Spleen (tissue), 11 donors: Measurements from ENCODE around the gene VMP1. TPM values are rescaled to one million over a fixed set of nuclear protein-coding genes. Genes with fewer than 3 reads are reported as not detected.
"Not testable (repeated sequence)": the region's sequence is repeated elsewhere in the genome, so short reads cannot be mapped to it uniquely, and the experiment has no call there.

Experiments used
- DNase-seq: peaks from one replicate; pipeline ENCODE4 v3.0.0-alpha.2; 2020
- H3K27ac ChIP-seq, 8 donors: fragments of 200-600 bp; sonication (generic) in 7 of 8; 1 replicate in 4 of 8; 2 replicates in 4 of 8; pipeline versions ENCODE4 v1.5.0 to v1.8.0; 2016 to 2021; ENCODE audit warnings: inconsistent platforms in 4 of 8, mild to moderate bottlenecking in 4 of 8, moderate library complexity in 1 of 8
- H3K27me3 ChIP-seq, 7 donors: fragments of 200-600 bp; sonication (generic) in 6 of 7; replicated peaks in 1 of 7; 1 replicate in 4 of 7; 2 replicates in 3 of 7; pipeline versions ENCODE4 v1.5.0 to v1.8.0; 2016 to 2021; ENCODE audit warnings: inconsistent platforms in 3 of 7, mild to moderate bottlenecking in 1 of 7
- H3K36me3 ChIP-seq, 6 donors: fragments of 200-600 bp; sonication (generic) in 5 of 6; 1 replicate in 4 of 6; 2 replicates in 2 of 6; pipeline versions ENCODE4 v1.5.0 to v1.8.0; 2016 to 2021; ENCODE audit warnings: inconsistent platforms in 2 of 6
- H3K4me1 ChIP-seq, 6 donors: fragments of 200-600 bp; sonication (generic) in 5 of 6; 1 replicate in 3 of 6; 2 replicates in 3 of 6; pipeline versions ENCODE4 v1.5.0 to v1.8.0; 2016 to 2021; ENCODE audit warnings: inconsistent platforms in 3 of 6
- H3K4me3 ChIP-seq, 8 donors: fragments of 200-600 bp; sonication (generic) in 7 of 8; 1 replicate in 4 of 8; 2 replicates in 4 of 8; pipeline versions ENCODE4 v1.5.0 to v1.8.0; 2016 to 2021; ENCODE audit warnings: inconsistent platforms in 4 of 8, mild to moderate bottlenecking in 4 of 8, moderate library complexity in 2 of 8
- H3K9me3 ChIP-seq, 8 donors: fragments of 200-600 bp; sonication (generic) in 7 of 8; 1 replicate in 4 of 8; 2 replicates in 4 of 8; pipeline versions ENCODE4 v1.5.0 to v1.8.0; 2016 to 2021; ENCODE audit warnings: inconsistent platforms in 4 of 8
- POLR2A ChIP-seq, 3 donors: fragments of 450-650 bp; IDR thresholded peaks; one replicate each; pipeline ENCODE4 v1.5.1; 2017; ENCODE audit warnings: antibody characterized with exemption in 3 of 3, mild to moderate bottlenecking in 1 of 3
- POLR2AphosphoS5 ChIP-seq, 3 donors: sonication (generic); formaldehyde crosslinking; IDR thresholded peaks; one replicate each; pipeline ENCODE4 v1.5.1; 2017; ENCODE audit warnings: antibody characterized with exemption in 3 of 3
- WGBS, 5 donors: extraction: QIAGEN DNeasy Blood & Tissue Kit in 3 of 5; methylation state at CpG; one replicate each; pipeline versions ENCODE4 v1.1.5 to v1.1.7; 2013 to 2018; 5-methylcytosine and 5-hydroxymethylcytosine counted together
- intact Hi-C: fragments of 100-400 bp; cut with DNase I; formaldehyde crosslinking; loops from one replicate; pipeline ENCODE4 v1.15.0; 2023; ENCODE audit warnings: low total_unique reads
- polyA plus RNA-seq, 3 donors: library from polyadenylated mRNA; stranded (reverse); fragments of 200-250 nt; gene quantifications; one replicate each; pipeline ENCODE4 v1.2.1, GENCODE V29; 2013
- total RNA-seq, 7 donors: library from RNA; depleted of rRNA in 3 of 7; stranded (reverse); fragments of >200 nt in 3 of 7; fragmentation: NEBNext Ultra II Directional in 4 of 7; extraction: Animal tissue kit (Norgen Biotek cat#: 25700) in 4 of 7; gene quantifications; one replicate each; pipeline versions ENCODE4 v1.1.0 to v1.2.1, GENCODE V29; 2016 to 2021
- TF ChIP-seq, protein P1 (sequence below), 11 experiments: fragments of 200-600 bp in 7 of 11; fragments of 450-650 bp in 4 of 11; sonication (generic) in 4 of 11; IDR thresholded peaks in 8 of 11; conservative IDR thresholded peaks in 3 of 11; 1 replicate in 7 of 11; 2 replicates in 4 of 11; pipeline versions ENCODE4 v1.4.0 to v1.8.0; 2016 to 2021; ENCODE audit warnings: antibody characterized with exemption in 11 of 11, inconsistent platforms in 4 of 11, mild to moderate bottlenecking in 1 of 11
- donor health status: healthy with polysubstance abuse.
- donor health status: DM: no; HTN: no; CAD: no; lungs with moderate emphysema.
- donor health status: DM: no; HTN: no; CAD: no.
- donor health status: Bipolar disorder and iron deficiency.
- donor health status: healthy.
- donor health status: DM: no; HTN: no; CAD: no.
- donor health status: DM: yes; HTN: yes; CAD: no.

Gene VMP1
- total and polyA plus RNA-seq, 10 donors = 53.2 to 649 (median 304) TPM

DNA sequence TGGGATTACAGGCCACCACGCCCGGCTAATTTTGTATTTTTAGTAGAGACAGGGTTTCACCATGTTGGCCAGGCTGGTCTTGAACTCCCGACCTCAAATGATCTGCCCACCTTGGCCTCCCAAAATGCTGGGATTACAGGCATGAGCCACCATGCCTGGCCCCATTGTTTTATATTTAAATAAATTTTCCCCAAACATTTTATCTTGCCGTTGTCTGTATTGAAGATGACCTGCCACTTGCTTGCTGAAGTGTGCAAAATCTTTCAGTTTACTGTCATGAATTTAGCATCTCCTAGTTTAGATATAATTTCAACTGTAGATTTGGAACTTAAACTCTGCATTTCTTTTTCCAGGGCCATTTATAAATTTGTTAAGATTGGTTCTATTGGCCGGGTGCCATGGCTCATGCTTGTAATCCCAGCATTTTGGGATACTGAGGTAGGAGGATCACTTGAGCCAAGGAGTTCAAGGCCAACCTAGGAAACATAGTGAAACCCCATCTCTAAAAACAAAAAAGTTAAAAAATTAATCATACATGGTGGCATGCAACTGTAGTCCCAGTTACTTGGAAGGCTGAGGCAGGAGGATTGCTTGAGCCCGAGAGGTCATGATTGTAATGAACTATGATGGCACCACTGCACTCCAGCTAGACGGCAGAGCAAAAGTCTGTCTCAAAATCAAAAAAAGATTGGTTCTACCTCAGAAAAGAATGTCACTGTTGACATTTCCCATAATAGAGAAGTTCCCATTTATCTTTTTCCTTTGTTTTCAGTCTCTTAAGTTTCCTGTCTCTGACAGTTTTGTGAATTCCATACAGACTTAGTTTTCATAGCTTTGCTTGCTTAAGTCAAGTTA, 84.4 kb downstream of the VMP1 start:
- H3K27me3 ChIP-seq = no peaks in the 10 kb centered on the region
- H3K36me3 ChIP-seq = peaks cover 0 to 45% (median 0%) of the 10 kb centered on the region in 6 donors
- WGBS, 5 donors = 84 to 92% (median 88%) methylated on average over 7 of the region's 7 CpGs
- H3K4me3 ChIP-seq = no peak overlapping the region
- DNase-seq = no peak
- no peak for TF ChIP-seq POLR2A (IDR thresholded peaks at IDR 0.05)
- no peak for TF ChIP-seq POLR2AphosphoS5 (IDR thresholded peaks at IDR 0.05)
- TF ChIP-seq, protein P1, sequence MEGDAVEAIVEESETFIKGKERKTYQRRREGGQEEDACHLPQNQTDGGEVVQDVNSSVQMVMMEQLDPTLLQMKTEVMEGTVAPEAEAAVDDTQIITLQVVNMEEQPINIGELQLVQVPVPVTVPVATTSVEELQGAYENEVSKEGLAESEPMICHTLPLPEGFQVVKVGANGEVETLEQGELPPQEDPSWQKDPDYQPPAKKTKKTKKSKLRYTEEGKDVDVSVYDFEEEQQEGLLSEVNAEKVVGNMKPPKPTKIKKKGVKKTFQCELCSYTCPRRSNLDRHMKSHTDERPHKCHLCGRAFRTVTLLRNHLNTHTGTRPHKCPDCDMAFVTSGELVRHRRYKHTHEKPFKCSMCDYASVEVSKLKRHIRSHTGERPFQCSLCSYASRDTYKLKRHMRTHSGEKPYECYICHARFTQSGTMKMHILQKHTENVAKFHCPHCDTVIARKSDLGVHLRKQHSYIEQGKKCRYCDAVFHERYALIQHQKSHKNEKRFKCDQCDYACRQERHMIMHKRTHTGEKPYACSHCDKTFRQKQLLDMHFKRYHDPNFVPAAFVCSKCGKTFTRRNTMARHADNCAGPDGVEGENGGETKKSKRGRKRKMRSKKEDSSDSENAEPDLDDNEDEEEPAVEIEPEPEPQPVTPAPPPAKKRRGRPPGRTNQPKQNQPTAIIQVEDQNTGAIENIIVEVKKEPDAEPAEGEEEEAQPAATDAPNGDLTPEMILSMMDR (IDR thresholded peaks at IDR 0.05 in 8 of 11, conservative IDR thresholded peaks at IDR 0.05 in 3 of 11) = no peak
- intact Hi-C loops = no loop called here
- H3K27ac ChIP-seq = peak overlapping the region in 7 of 8 donors; percentile 41 to 93 (median 70)
- no peaks in the 10 kb centered on the region for H3K9me3 ChIP-seq
- peaks cover 11 to 61% (median 33%) of the 10 kb centered on the region in 6 donors for H3K4me1 ChIP-seq

DNA sequence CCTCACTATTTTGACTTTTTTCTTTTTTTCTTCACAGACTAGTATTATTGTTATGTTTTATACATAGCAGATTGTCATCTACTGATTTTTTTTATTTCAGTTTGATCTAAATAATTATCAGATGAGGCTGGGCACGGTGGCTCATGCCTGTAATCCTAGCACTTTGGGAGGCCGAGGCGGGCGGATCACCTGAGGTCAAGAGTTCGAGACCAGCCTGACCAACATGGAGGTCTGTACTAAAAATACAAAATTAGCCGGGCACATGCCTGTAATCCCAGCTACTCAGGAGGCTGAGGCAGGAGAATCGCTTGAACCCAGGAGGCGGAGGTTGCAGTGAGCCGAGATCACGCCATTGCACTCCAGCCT, 85.0 kb downstream of the VMP1 start:
- H3K4me1 ChIP-seq = peaks cover 5 to 61% (median 30%) of the 10 kb centered on the region in 6 donors
- H3K9me3 ChIP-seq, H3K27me3 ChIP-seq, DNase-seq, intact Hi-C loops, H3K4me3 ChIP-seq: not testable (repeated sequence)
- H3K36me3 ChIP-seq = peaks cover 0 to 45% (median 0%) of the 10 kb centered on the region in 6 donors
- peak overlapping the region in 6 of 8 donors; percentile 41 to 93 (median 81) for H3K27ac ChIP-seq
- 95 to 98% (median 96%) methylated on average over 9 to 10 of the region's 10 CpGs for WGBS, 5 donors

DNA sequence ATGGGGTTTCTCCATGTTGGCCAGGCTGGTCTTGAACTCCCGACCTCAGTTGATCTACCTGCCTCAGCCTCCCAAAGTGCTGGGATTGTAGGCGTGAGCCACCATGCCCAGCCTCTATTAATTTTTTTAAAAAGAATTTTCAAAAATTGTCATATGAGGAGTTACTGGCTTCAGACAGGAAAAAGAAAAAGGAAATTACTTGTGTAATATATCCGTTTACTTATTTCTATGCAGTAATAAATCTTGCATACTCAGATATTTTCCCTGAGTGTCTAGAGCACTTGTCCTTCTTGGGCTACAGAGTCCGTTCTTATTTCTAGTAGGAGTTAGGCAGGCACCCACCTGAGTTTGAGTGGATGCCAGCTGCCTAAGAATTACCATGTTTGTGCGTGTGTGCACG, 85.8 kb downstream of the VMP1 start:
- intact Hi-C loops = no loop called here
- DNase-seq = no peak
- H3K27ac ChIP-seq = peak overlapping the region in 2 of 8 donors; percentile 51 to 70
- peaks cover 0 to 45% (median 0%) of the 10 kb centered on the region in 6 donors for H3K36me3 ChIP-seq
- TF ChIP-seq POLR2A (IDR thresholded peaks at IDR 0.05) (no peak), POLR2AphosphoS5 (IDR thresholded peaks at IDR 0.05) (no peak)
- TF ChIP-seq, protein P1 (IDR thresholded peaks at IDR 0.05 in 8 of 11, conservative IDR thresholded peaks at IDR 0.05 in 3 of 11) = no peak
- H3K27me3 ChIP-seq = no peaks in the 10 kb centered on the region
- no peak overlapping the region for H3K4me3 ChIP-seq
- peaks cover 3 to 61% (median 22%) of the 10 kb centered on the region in 6 donors for H3K4me1 ChIP-seq
- no peaks in the 10 kb centered on the region for H3K9me3 ChIP-seq
- WGBS, 5 donors = 58 to 76% (median 72%) methylated on average over 6 of the region's 6 CpGs; no CpG with 5 or more reads in 2 of the 5 donors

DNA sequence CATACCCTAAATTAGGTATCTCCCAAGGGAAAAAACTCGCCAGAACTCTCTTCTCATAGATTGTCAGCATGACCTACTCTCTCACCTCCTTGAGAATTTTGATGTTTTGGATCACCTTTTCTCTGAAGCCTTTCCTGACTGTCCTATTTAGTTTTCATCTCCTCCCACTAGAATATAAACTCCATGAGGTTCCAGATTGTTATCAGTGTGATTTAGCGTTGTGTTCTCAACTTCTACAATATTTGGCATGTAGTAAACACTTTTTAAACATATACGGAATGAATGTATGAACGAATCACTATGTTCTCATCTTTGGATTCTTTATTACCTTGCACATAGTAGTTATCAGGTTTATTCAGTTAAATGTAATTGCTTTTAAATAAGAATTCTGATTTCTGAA, 88.7 kb downstream of the VMP1 start:
- intact Hi-C loops = no loop called here
- Histone ChIP-seq H3K4me3 (no peak overlapping the region), H3K4me1 (peaks cover 0 to 56% (median 9%) of the 10 kb centered on the region in 6 donors), H3K9me3 (no peaks in the 10 kb centered on the region), H3K27me3 (no peaks in the 10 kb centered on the region), H3K36me3 (peaks cover 0 to 39% (median 0%) of the 10 kb centered on the region in 6 donors), H3K27ac (peak overlapping the region in 1 of 8 donors; percentile 30)
- 92 to 94% (median 93%) methylated on average over 4 of the region's 4 CpGs for WGBS, 5 donors
- TF ChIP-seq POLR2A (IDR thresholded peaks at IDR 0.05) (no peak), POLR2AphosphoS5 (IDR thresholded peaks at IDR 0.05) (no peak)
- TF ChIP-seq, protein P1 (IDR thresholded peaks at IDR 0.05 in 8 of 11, conservative IDR thresholded peaks at IDR 0.05 in 3 of 11) = no peak
- no peak for DNase-seq
